H1 (cell line): ENCODE data around the gene BAG1. TPM values are rescaled to one million over a fixed set of nuclear protein-coding genes. Genes with fewer than 3 reads are reported as not detected.

ENCODE experiments used
- CTCF ChIA-PET: fragments of 300-600 bp; sonication (Branson Sonifier 250); formaldehyde crosslinking; loops from one replicate; lab custom pipeline; 2021; ENCODE audit not compliant: partially characterized antibody; lab: Charles Lee
- POLR2A ChIA-PET: fragments of 300-600 bp; sonication (Branson Sonifier 250); formaldehyde crosslinking; loops from one replicate; lab custom pipeline; 2021; ENCODE audit warnings: inconsistent platforms; ENCODE audit not compliant: partially characterized antibody; lab: Charles Lee
- DNase-seq, 2 experiments: peaks; one replicate each; pipeline versions ENCODE4 v3.0.0 to v3.0.0-alpha.2; 2010 to 2022; ENCODE audit warnings: low spot score in 2 of 2, low read depth in 1 of 2, mixed read lengths in 1 of 2
- FAIRE-seq: peaks from 2 replicates; lab custom pipeline; 2011; peaks lifted over from hg19 to GRCh38; lab: Jason Lieb, UNC
- H2AFZ ChIP-seq: 2 replicates; pipeline ENCODE4 v1.8.1; 2012; ENCODE audit warnings: low read length, inconsistent platforms
- H2AK5ac ChIP-seq: 2 replicates; pipeline ENCODE4 v1.6.1; 2013; ENCODE audit warnings: low read depth, low read length
- H2BK120ac ChIP-seq: replicated peaks from 2 replicates; pipeline ENCODE3; 2013; ENCODE audit warnings: low read depth, low read length, inconsistent platforms
- H2BK12ac ChIP-seq: 2 replicates; pipeline ENCODE4 v1.6.1; 2013; ENCODE audit warnings: low read depth, low read length
- H2BK15ac ChIP-seq: 2 replicates; pipeline ENCODE4 v1.6.1; 2013; ENCODE audit warnings: low read length
- H2BK20ac ChIP-seq: 2 replicates; pipeline ENCODE4 v1.6.1; 2013; ENCODE audit warnings: low read length
- H2BK5ac ChIP-seq: 2 replicates; pipeline ENCODE4 v1.6.1; 2013; ENCODE audit warnings: low read depth, low read length
- H3K14ac ChIP-seq: 2 replicates; pipeline ENCODE4 v1.6.1; 2013; ENCODE audit warnings: inconsistent platforms; ENCODE audit not compliant: insufficient read length
- H3K18ac ChIP-seq: 2 replicates; pipeline ENCODE4 v1.6.1; 2013; ENCODE audit warnings: low read length; ENCODE audit errors: extremely low read depth
- H3K23ac ChIP-seq: 2 replicates; pipeline ENCODE4 v1.6.1; 2013; ENCODE audit warnings: inconsistent platforms; ENCODE audit not compliant: insufficient read length
- H3K23me2 ChIP-seq: 2 replicates; pipeline ENCODE4 v1.6.1; 2013; ENCODE audit warnings: low read depth, low read length
- H3K27ac ChIP-seq: 2 replicates; pipeline ENCODE4 v1.6.1; 2011; ENCODE audit warnings: low read depth, low read length, inconsistent platforms
- H3K27me3 ChIP-seq, 4 experiments: replicated peaks in 1 of 4; 1 replicate in 1 of 4; 2 replicates in 3 of 4; pipeline versions ENCODE4 v1.6.1 to v1.8.1; 2011 to 2013; ENCODE audit warnings: low read length in 3 of 4, mild to moderate bottlenecking in 3 of 4, inconsistent platforms in 2 of 4, mixed read lengths in 2 of 4, moderate library complexity in 1 of 4; ENCODE audit not compliant: control insufficient read depth in 3 of 4, insufficient read depth in 3 of 4; ENCODE audit errors: extremely low read depth in 1 of 4
- H3K36me3 ChIP-seq, 4 experiments: 2 replicates each; pipeline versions ENCODE4 v1.6.1 to v1.8.1; 2011 to 2013; ENCODE audit warnings: mild to moderate bottlenecking in 4 of 4, low read length in 3 of 4, moderate library complexity in 2 of 4, control low read depth in 1 of 4, inconsistent platforms in 1 of 4; ENCODE audit not compliant: insufficient read depth in 4 of 4, control insufficient read depth in 2 of 4
- H3K4ac ChIP-seq: replicated peaks from 2 replicates; pipeline ENCODE3; 2013; ENCODE audit warnings: low read length, low read depth, mixed read lengths, inconsistent platforms; ENCODE audit not compliant: insufficient read length
- H3K4me1 ChIP-seq, 4 experiments: replicated peaks in 1 of 4; 1 replicate in 1 of 4; 2 replicates in 3 of 4; pipeline versions ENCODE4 v1.6.1 to v1.8.1; 2011 to 2013; ENCODE audit warnings: low read length in 3 of 4, inconsistent platforms in 2 of 4, mixed read lengths in 1 of 4; ENCODE audit not compliant: insufficient read depth in 4 of 4, control insufficient read depth in 3 of 4
- H3K4me2 ChIP-seq, 2 experiments: 2 replicates each; pipeline versions ENCODE4 v1.6.1 to v1.8.1; 2011 to 2013; ENCODE audit warnings: low read depth in 2 of 2, low read length in 2 of 2, control low read depth in 1 of 2, inconsistent platforms in 1 of 2, mild to moderate bottlenecking in 1 of 2; ENCODE audit not compliant: insufficient read depth in 1 of 2
- H3K4me3 ChIP-seq, 4 experiments: fragments of 200-600, 300-600 bp in 1 of 4; sonication (generic), shearing (Covaris generic), sonication (Bioruptor Twin) in 1 of 4; 2 replicates each; pipeline versions ENCODE4 v1.5.1 to v1.8.1; 2011 to 2016; ENCODE audit warnings: low read length in 4 of 4, low read depth in 3 of 4, control low read depth in 2 of 4, inconsistent platforms in 2 of 4, mild to moderate bottlenecking in 2 of 4, mixed read lengths in 1 of 4, moderate library complexity in 1 of 4; ENCODE audit not compliant: insufficient read depth in 2 of 4; ENCODE audit errors: extremely low read depth in 1 of 4
- H3K56ac ChIP-seq: replicated peaks from 2 replicates; pipeline ENCODE3; 2013; ENCODE audit warnings: low read depth, mild to moderate bottlenecking, mixed read lengths, low read length, inconsistent platforms; ENCODE audit not compliant: insufficient read length
- H3K79me1 ChIP-seq: 2 replicates; pipeline ENCODE4 v1.6.1; 2013; ENCODE audit warnings: low read depth, low read length, control low read depth
- H3K79me2 ChIP-seq, 2 experiments: 2 replicates each; pipeline versions ENCODE4 v1.6.1 to v1.8.1; 2012 to 2013; ENCODE audit warnings: low read length in 2 of 2, mild to moderate bottlenecking in 2 of 2, inconsistent platforms in 1 of 2; ENCODE audit not compliant: insufficient read depth in 2 of 2, control insufficient read depth in 1 of 2
- H3K9ac ChIP-seq, 4 experiments: replicated peaks in 1 of 4; 1 replicate in 1 of 4; 2 replicates in 3 of 4; pipeline versions ENCODE4 v1.6.1 to v1.8.1; 2011 to 2013; ENCODE audit warnings: low read depth in 3 of 4, low read length in 3 of 4, control low read depth in 2 of 4, mild to moderate bottlenecking in 2 of 4, moderate library complexity in 2 of 4, inconsistent platforms in 1 of 4; ENCODE audit errors: extremely low read depth in 1 of 4
- H3K9me3 ChIP-seq, 2 experiments: 2 replicates each; pipeline versions ENCODE4 v1.6.1 to v1.8.1; 2012 to 2013; ENCODE audit warnings: mild to moderate bottlenecking in 2 of 2, moderate library complexity in 2 of 2, control low read depth in 1 of 2, inconsistent platforms in 1 of 2, low read depth in 1 of 2, low read length in 1 of 2, mixed read lengths in 1 of 2; ENCODE audit not compliant: insufficient read depth in 2 of 2
- H4K20me1 ChIP-seq, 2 experiments: replicated peaks in 1 of 2; 2 replicates each; pipeline versions ENCODE3 to v1.8.1; 2011 to 2013; ENCODE audit warnings: inconsistent platforms in 2 of 2, low read length in 2 of 2, mild to moderate bottlenecking in 1 of 2; ENCODE audit not compliant: insufficient read depth in 2 of 2, control insufficient read depth in 1 of 2
- H4K5ac ChIP-seq: 2 replicates; pipeline ENCODE4 v1.6.1; 2013; ENCODE audit warnings: low read length, low read depth, mixed read lengths, inconsistent platforms; ENCODE audit not compliant: insufficient read length
- H4K8ac ChIP-seq: 2 replicates; pipeline ENCODE4 v1.8.0; 2013; ENCODE audit warnings: mild to moderate bottlenecking, moderate library complexity, low read length, inconsistent platforms; ENCODE audit not compliant: insufficient read depth; ENCODE audit errors: extremely low read depth
- H4K91ac ChIP-seq: replicated peaks from 2 replicates; pipeline ENCODE3; 2013; ENCODE audit warnings: low read length, mixed read lengths, inconsistent platforms; ENCODE audit not compliant: insufficient read length
- CHD1 ChIP-seq: IDR thresholded peaks from 2 replicates; pipeline ENCODE4 v1.6.1; 2012; ENCODE audit warnings: low read depth, low read length, improper control_type of control experiment
- CHD2 ChIP-seq: IDR thresholded peaks from 2 replicates; pipeline ENCODE4 v1.6.1; 2012; ENCODE audit warnings: low read length, improper control_type of control experiment
- EP300 ChIP-seq, 2 experiments: IDR thresholded peaks; 1 replicate in 1 of 2; 2 replicates in 1 of 2; pipeline ENCODE4 v1.6.1; 2011 to 2012; ENCODE audit warnings: low read depth in 2 of 2, low read length in 2 of 2, mild to moderate bottlenecking in 2 of 2, borderline replicate concordance in 1 of 2, inconsistent platforms in 1 of 2, moderate library complexity in 1 of 2
- GABPA ChIP-seq: IDR thresholded peaks from 2 replicates; pipeline ENCODE4 v1.6.1; 2011; ENCODE audit warnings: mild to moderate bottlenecking, low read length, moderate library complexity, borderline replicate concordance; ENCODE audit not compliant: insufficient read depth
- HDAC2 ChIP-seq, 2 experiments: fragments of 300-600 bp in 1 of 2; sonication (generic) in 1 of 2; IDR thresholded peaks; 2 replicates each; pipeline ENCODE4 v1.6.1; 2011 to 2012; ENCODE audit warnings: low read depth in 2 of 2, low read length in 2 of 2, mild to moderate bottlenecking in 2 of 2, moderate library complexity in 2 of 2, borderline replicate concordance in 1 of 2, inconsistent platforms in 1 of 2
- JUND ChIP-seq: IDR thresholded peaks from 2 replicates; pipeline ENCODE4 v1.6.1; 2011; ENCODE audit warnings: mild to moderate bottlenecking, improper control_type of control experiment, low read length
- RXRA ChIP-seq: IDR thresholded peaks from 2 replicates; pipeline ENCODE4 v1.6.1; 2011; ENCODE audit warnings: low read depth, mild to moderate bottlenecking, low read length, moderate library complexity; ENCODE audit not compliant: insufficient read depth
- SP2 ChIP-seq: IDR thresholded peaks from 2 replicates; pipeline ENCODE4 v1.6.1; 2012; ENCODE audit warnings: mild to moderate bottlenecking, low read length, inconsistent platforms
- SUZ12 ChIP-seq: fragments of 200-600 bp; sonication (generic); IDR thresholded peaks from 2 replicates; pipeline ENCODE4 v1.6.1; 2012; ENCODE audit warnings: mild to moderate bottlenecking, inconsistent platforms, low read length, moderate library complexity, mixed read lengths
- TBP ChIP-seq: IDR thresholded peaks from 2 replicates; pipeline ENCODE4 v1.6.1; 2011; ENCODE audit warnings: low read depth, low read length, improper control_type of control experiment
- YY1 ChIP-seq: IDR thresholded peaks from 2 replicates; pipeline ENCODE4 v1.6.1; 2011; ENCODE audit warnings: low read depth, mild to moderate bottlenecking, low read length
- WGBS, 2 experiments: shearing (Covaris generic) in 1 of 2; methylation state at CpG; one replicate each; pipeline versions ENCODE4 v1.1.6 to v1.1.7; 2013 to 2015; ENCODE audit warnings: low lambda C conversion rate in 2 of 2, mixed read lengths in 2 of 2, inconsistent platforms in 1 of 2, low coverage in 1 of 2, missing lambda C conversion rate in 1 of 2; ENCODE audit not compliant: insufficient replicate concordance in 2 of 2, insufficient coverage in 1 of 2, insufficient read length in 1 of 2; ENCODE audit errors: extremely low coverage in 1 of 2, missing lambda C conversion rate in 1 of 2; 5-methylcytosine and 5-hydroxymethylcytosine counted together
- polyA plus RNA-seq, 7 experiments: library from polyadenylated mRNA; depleted of rRNA in 3 of 7; stranded (reverse) in 5 of 7; unstranded in 2 of 7; fragments of >200 nt in 5 of 7; fragments of 200-250 nt in 2 of 7; gene quantifications; 1 replicate in 5 of 7; 2 replicates in 1 of 7; 4 replicates in 1 of 7; pipeline versions ENCODE4 v1.2.1 to v1.2.3, GENCODE V29; 2011 to 2013; ENCODE audit warnings: missing spikeins in 2 of 7, mixed read lengths in 2 of 7
- total RNA-seq: library from RNA; stranded (reverse); fragmentation: NEBNext Ultra II Directional; extraction: Animal tissue kit (Norgen Biotek cat#: 25700); gene quantifications from 2 replicates; pipeline ENCODE4 v1.2.1, GENCODE V29; 2021

The BAG1 gene
- total and polyA plus RNA-seq, 2 of the 8 experiments (the other 6 are each of a cell fraction or from before 2014, with no cell fraction given) = 14.7 to 59.8 TPM

- no peaks in the 10 kb centered on the region for H3K27me3 ChIP-seq
- WGBS, 2 experiments = 87% methylated on average over 10 of the region's 10 CpGs; no CpG with 5 or more reads in 1 of the 2 experiments
- H2AK5ac ChIP-seq = no peak overlapping the region
- CTCF ChIA-PET = interaction anchor here (0.6 to 3.2 kb wide), 25 partner anchors 10 to 363 kb away, joined by 3 to 55 read pairs (median 8); partner anchors contain the start of gene SPINK4
- no peak overlapping the region for H2BK20ac ChIP-seq
- H3K23ac ChIP-seq = no peak overlapping the region
- H3K23me2 ChIP-seq = no peaks in the 10 kb centered on the region
- FAIRE-seq (no peak), DNase-seq (no peak)
- H3K9ac ChIP-seq = no peak overlapping the region
- no peak overlapping the region for H2BK15ac ChIP-seq
- H4K5ac ChIP-seq = no peak overlapping the region
- H4K20me1 ChIP-seq = no peaks in the 10 kb centered on the region
- no peak overlapping the region for H3K56ac ChIP-seq
- H3K4ac ChIP-seq = no peak overlapping the region
- H4K91ac ChIP-seq = no peak overlapping the region
- POLR2A ChIA-PET = interaction anchor here (1.2 to 1.9 kb wide), 3 partner anchors 14 to 202 kb away, joined by 3 to 7 read pairs (median 3); partner anchors contain the start of genes DNAJA1 and SMU1
- H2AFZ ChIP-seq = no peak overlapping the region
- no peak overlapping the region for H3K27ac ChIP-seq
- no peak overlapping the region for H2BK12ac ChIP-seq
- no peaks in the 10 kb centered on the region for H3K79me1 ChIP-seq
- no peaks in the 10 kb centered on the region for H3K79me2 ChIP-seq
- no peak overlapping the region for H2BK5ac ChIP-seq
- no peak overlapping the region for H4K8ac ChIP-seq
- H3K36me3 ChIP-seq = no peaks in the 10 kb centered on the region
- no peak overlapping the region for H2BK120ac ChIP-seq
- no peak overlapping the region for H3K4me2 ChIP-seq
- no peak overlapping the region for H3K14ac ChIP-seq
- H3K9me3 ChIP-seq = no peaks in the 10 kb centered on the region
- TF ChIP-seq SP2 = no peak
- TF ChIP-seq CHD1 = no peak
- no peak for TF ChIP-seq RXRA
- no peak for TF ChIP-seq JUND
- no peak for TF ChIP-seq GABPA
- TF ChIP-seq CHD2 = no peak
- no peak for TF ChIP-seq YY1
- no peak for TF ChIP-seq TBP
- no peak for TF ChIP-seq SUZ12
- no peak for TF ChIP-seq EP300 (IDR thresholded peaks at IDR 0.05; ENCODE audit: borderline replicate concordance in 1 of 2, low read depth in 2 of 2, low read length in 2 of 2)
- no peak for TF ChIP-seq HDAC2 (IDR thresholded peaks at IDR 0.05; ENCODE audit: borderline replicate concordance in 1 of 2, low read depth in 2 of 2, low read length in 2 of 2)
- H3K4me3 ChIP-seq = no peak overlapping the region
- peaks cover 0 to 2% (median 0%) of the 10 kb centered on the region in 4 experiments; a peak in 1 of 7 replicates for H3K4me1 ChIP-seq
- H3K18ac ChIP-seq = no peak overlapping the region
These were observed 37.5 kb downstream of the BAG1 start for GRCh38 chr9:33227008-33227398.
